ENCODE results near the gene RNFT2. TPM values are rescaled to one million over a fixed set of nuclear protein-coding genes. Genes with fewer than 3 reads are reported as not detected.

Gene RNFT2
- total RNA-seq, 1 donor from 2014 or later: 0.21 TPM

DNA sequence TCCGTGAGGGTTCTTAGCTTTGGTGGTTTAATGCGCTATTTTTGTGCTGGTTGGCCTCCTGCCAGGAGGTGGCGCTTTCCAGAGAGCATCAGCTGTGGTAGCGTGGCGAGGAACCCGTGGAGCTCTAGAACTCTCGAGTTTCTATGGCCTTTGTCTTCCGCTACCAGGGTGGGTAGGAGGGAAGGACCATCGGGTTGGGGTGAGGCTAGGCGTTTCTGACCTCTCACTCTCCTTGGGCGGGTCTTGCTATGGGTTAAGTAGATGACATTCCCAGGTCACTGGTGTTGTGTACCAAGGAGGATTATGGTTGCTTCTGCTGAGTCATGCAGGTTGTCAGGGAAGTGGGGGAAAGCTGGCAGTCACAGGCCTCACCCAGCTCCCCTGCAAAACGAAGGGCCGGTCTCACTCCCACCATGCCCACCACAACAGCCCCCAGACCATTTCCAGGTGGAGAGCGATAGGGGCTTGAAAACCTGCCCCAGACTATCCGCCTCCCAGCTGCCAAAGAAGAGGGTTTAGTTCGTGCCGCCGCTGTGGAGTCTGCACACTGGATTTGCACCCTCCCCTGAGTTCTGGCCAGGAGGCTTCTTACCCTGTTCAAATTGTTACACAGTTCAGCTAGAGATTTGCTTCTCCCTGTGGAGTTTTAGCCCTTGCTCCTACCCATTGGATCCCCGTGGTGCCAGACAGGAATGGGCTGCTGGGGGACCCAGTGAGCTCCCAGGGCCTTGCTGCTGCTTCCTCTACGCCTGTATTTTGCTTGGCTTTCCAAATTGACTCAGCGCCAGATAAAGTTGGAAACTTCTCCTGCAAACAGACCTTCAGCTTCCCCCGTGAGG, 21.9 kb downstream of the RNFT2 start:
- Histone ChIP-seq H3K4me1 (peaks cover 0 to 10% of the 10 kb centered on the region in 2 donors), H3K9me3 (no peaks in the 10 kb centered on the region), H3K4me3 (peak overlapping the region; percentile 3 to 42), H3K27me3 (no peaks in the 10 kb centered on the region), H3K27ac (peak overlapping the region; percentile 48 to 51), H3K36me3 (no peaks in the 10 kb centered on the region)
- peak in 1 of 2 donors; percentile 71 for DNase-seq (ENCODE audit: low spot score in 2 of 2)
- intact Hi-C loops (cut with DNase I): no loop called here
- TF ChIP-seq, protein P1, sequence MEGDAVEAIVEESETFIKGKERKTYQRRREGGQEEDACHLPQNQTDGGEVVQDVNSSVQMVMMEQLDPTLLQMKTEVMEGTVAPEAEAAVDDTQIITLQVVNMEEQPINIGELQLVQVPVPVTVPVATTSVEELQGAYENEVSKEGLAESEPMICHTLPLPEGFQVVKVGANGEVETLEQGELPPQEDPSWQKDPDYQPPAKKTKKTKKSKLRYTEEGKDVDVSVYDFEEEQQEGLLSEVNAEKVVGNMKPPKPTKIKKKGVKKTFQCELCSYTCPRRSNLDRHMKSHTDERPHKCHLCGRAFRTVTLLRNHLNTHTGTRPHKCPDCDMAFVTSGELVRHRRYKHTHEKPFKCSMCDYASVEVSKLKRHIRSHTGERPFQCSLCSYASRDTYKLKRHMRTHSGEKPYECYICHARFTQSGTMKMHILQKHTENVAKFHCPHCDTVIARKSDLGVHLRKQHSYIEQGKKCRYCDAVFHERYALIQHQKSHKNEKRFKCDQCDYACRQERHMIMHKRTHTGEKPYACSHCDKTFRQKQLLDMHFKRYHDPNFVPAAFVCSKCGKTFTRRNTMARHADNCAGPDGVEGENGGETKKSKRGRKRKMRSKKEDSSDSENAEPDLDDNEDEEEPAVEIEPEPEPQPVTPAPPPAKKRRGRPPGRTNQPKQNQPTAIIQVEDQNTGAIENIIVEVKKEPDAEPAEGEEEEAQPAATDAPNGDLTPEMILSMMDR (IDR thresholded peaks at IDR 0.05): no peak

- no peaks in the 10 kb centered on the region for H3K27me3 ChIP-seq
- peaks cover 0 to 10% of the 10 kb centered on the region in 2 donors for H3K4me1 ChIP-seq
- peak overlapping the region; percentile 48 to 51 for H3K27ac ChIP-seq
- no peaks in the 10 kb centered on the region for H3K36me3 ChIP-seq
- no peak for DNase-seq (ENCODE audit: low spot score in 2 of 2)
- H3K4me3 ChIP-seq: peak overlapping the region in 1 of 2 donors; percentile 42
- intact Hi-C loops (cut with DNase I): no loop called here
- TF ChIP-seq, protein P1 (IDR thresholded peaks at IDR 0.05): no peak
- H3K9me3 ChIP-seq: no peaks in the 10 kb centered on the region
These were observed 22.5 kb downstream of the RNFT2 start for GRCh38 chr12:116760622-116761020.

DNA sequence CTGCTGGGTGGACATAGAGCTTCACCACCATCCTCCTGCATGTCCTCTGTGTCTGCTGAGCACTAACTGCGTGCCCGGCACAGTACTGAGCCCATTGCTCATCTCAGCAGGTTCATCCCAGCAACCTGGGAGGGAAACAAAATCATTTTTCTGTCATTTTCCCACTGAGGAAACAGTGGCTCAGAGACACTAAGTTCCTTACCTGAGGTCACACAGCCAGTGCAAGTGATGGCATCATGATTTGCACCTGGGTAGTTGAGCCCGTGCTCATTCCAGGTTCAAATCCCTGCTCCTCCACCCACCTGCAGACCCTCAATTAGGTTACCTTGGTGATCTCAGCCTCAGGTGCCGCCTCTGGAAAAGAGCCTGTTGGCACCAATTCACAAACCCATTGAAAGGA, 23.4 kb downstream of the RNFT2 start:
- Histone ChIP-seq H3K36me3 (no peaks in the 10 kb centered on the region), H3K27ac (no peak overlapping the region), H3K9me3 (no peaks in the 10 kb centered on the region), H3K4me1 (peaks cover 0 to 10% of the 10 kb centered on the region in 2 donors), H3K4me3 (no peak overlapping the region), H3K27me3 (no peaks in the 10 kb centered on the region)
- intact Hi-C loops (cut with DNase I): no loop called here
- TF ChIP-seq, protein P1 (IDR thresholded peaks at IDR 0.05): no peak
- DNase-seq (ENCODE audit: low spot score in 2 of 2): no peak

DNA sequence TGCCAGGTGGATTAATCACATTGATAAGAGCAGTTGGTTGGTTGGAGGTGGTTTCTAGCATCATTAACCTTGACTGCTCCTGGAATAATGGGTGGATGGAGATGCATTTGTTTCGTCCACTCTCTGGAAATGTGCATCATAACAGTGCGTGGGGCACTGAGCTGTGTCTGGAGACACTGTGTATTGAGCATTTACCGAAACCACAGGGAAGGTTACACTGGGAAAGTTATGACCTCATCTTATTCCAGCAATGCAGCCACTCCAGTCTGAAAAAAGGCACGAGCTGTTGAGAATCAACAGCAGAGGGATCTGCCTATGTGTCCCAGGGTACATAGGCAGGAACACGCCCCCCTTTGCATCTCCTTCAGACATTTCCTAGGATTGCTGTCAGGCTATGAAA, 27.2 kb downstream of the RNFT2 start:
- no peaks in the 10 kb centered on the region for H3K9me3 ChIP-seq
- DNase-seq (ENCODE audit: low spot score in 2 of 2): no peak
- intact Hi-C loops (cut with DNase I): no loop called here
- no peaks in the 10 kb centered on the region for H3K27me3 ChIP-seq
- H3K27ac ChIP-seq: no peak overlapping the region
- H3K36me3 ChIP-seq: no peaks in the 10 kb centered on the region
- H3K4me3 ChIP-seq: no peak overlapping the region
- H3K4me1 ChIP-seq: no peaks in the 10 kb centered on the region
- TF ChIP-seq, protein P1 (IDR thresholded peaks at IDR 0.05): no peak

DNA sequence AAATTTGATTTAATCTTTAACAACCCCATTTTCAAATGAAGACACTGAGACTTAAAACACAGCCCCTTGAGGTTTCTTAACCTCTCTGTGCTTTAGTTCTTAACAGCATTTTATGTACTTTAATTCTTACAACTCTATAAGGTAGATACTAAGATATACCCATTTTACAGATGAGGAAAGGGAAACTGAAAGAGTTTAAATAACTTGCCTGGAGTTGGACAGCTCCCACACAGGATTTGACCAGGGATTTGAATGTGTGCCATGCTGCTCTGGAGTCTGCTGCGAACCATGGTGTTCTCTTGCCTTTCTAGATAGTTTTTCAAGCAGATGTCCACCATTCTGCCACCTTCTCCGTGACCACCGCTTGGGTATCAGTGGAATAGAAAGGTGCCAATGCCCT, 28.2 kb downstream of the RNFT2 start:
- no peak overlapping the region for H3K27ac ChIP-seq
- no peak for DNase-seq (ENCODE audit: low spot score in 2 of 2)
- H3K4me1 ChIP-seq: no peaks in the 10 kb centered on the region
- H3K36me3 ChIP-seq: no peaks in the 10 kb centered on the region
- TF ChIP-seq, protein P1 (IDR thresholded peaks at IDR 0.05): no peak
- no peaks in the 10 kb centered on the region for H3K9me3 ChIP-seq
- H3K27me3 ChIP-seq: no peaks in the 10 kb centered on the region
- no peak overlapping the region for H3K4me3 ChIP-seq
- intact Hi-C loops (cut with DNase I): no loop called here

Measured in ascending aorta (tissue), 2 donors.